ENCODE results near the gene RSBN1L.

DNA sequence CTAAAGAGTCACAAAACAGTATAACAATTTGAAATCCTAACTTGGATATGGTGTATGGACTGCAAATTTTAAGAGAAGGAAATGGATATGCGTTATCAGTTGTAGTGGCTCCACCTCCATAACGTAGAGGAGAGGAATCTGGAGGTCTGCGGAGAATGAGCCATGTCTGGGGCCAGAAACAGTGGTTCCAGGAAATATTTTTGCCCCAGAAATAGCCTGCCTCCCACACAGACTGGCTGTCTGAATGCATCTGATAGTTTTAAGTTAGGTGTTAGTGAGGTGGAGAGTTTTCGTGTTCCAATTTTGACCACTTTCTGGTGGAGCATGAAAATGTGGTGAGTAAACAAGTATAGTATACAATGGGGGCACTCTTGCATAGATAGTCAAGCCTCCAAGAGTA is 103.9 kb downstream of the RSBN1L start:
- TF ChIP-seq, protein P1, sequence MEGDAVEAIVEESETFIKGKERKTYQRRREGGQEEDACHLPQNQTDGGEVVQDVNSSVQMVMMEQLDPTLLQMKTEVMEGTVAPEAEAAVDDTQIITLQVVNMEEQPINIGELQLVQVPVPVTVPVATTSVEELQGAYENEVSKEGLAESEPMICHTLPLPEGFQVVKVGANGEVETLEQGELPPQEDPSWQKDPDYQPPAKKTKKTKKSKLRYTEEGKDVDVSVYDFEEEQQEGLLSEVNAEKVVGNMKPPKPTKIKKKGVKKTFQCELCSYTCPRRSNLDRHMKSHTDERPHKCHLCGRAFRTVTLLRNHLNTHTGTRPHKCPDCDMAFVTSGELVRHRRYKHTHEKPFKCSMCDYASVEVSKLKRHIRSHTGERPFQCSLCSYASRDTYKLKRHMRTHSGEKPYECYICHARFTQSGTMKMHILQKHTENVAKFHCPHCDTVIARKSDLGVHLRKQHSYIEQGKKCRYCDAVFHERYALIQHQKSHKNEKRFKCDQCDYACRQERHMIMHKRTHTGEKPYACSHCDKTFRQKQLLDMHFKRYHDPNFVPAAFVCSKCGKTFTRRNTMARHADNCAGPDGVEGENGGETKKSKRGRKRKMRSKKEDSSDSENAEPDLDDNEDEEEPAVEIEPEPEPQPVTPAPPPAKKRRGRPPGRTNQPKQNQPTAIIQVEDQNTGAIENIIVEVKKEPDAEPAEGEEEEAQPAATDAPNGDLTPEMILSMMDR (IDR thresholded peaks at IDR 0.05): no peak
- TF ChIP-seq RFX5 (IDR thresholded peaks at IDR 0.05): no peak
- TF ChIP-seq, protein P2, sequence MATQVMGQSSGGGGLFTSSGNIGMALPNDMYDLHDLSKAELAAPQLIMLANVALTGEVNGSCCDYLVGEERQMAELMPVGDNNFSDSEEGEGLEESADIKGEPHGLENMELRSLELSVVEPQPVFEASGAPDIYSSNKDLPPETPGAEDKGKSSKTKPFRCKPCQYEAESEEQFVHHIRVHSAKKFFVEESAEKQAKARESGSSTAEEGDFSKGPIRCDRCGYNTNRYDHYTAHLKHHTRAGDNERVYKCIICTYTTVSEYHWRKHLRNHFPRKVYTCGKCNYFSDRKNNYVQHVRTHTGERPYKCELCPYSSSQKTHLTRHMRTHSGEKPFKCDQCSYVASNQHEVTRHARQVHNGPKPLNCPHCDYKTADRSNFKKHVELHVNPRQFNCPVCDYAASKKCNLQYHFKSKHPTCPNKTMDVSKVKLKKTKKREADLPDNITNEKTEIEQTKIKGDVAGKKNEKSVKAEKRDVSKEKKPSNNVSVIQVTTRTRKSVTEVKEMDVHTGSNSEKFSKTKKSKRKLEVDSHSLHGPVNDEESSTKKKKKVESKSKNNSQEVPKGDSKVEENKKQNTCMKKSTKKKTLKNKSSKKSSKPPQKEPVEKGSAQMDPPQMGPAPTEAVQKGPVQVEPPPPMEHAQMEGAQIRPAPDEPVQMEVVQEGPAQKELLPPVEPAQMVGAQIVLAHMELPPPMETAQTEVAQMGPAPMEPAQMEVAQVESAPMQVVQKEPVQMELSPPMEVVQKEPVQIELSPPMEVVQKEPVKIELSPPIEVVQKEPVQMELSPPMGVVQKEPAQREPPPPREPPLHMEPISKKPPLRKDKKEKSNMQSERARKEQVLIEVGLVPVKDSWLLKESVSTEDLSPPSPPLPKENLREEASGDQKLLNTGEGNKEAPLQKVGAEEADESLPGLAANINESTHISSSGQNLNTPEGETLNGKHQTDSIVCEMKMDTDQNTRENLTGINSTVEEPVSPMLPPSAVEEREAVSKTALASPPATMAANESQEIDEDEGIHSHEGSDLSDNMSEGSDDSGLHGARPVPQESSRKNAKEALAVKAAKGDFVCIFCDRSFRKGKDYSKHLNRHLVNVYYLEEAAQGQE (IDR thresholded peaks at IDR 0.05): no peak
- TF ChIP-seq POLR2A (IDR thresholded peaks at IDR 0.05; ENCODE audit: low read length): no peak
- TF ChIP-seq, protein P3, sequence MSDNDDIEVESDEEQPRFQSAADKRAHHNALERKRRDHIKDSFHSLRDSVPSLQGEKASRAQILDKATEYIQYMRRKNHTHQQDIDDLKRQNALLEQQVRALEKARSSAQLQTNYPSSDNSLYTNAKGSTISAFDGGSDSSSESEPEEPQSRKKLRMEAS (IDR thresholded peaks at IDR 0.05): no peak
- TF ChIP-seq CBX8 (IDR thresholded peaks at IDR 0.05): no peak
- TF ChIP-seq RARB (CRISPR knock-in tag; IDR thresholded peaks at IDR 0.05): no peak
- no peak for TF ChIP-seq MAFK (IDR thresholded peaks at IDR 0.05; ENCODE audit: partially characterized antibody)
